KG1 (cell line): ENCODE measurements around the gene GIMAP4.
A peak's percentile ranks its signal among the peaks of the same experiment; 100 is the strongest.
"Not testable (repeated sequence)": the region's sequence is repeated elsewhere in the genome, so short reads cannot be mapped to it uniquely, and the experiment has no call there.

Source experiments
- DNase-seq: peaks from one replicate; lab custom pipeline; 2025; lab: John Stamatoyannopoulos, UW

GIMAP4 gene

GRCh38 chr7:150567169-150567568 is at the start of gene GIMAP4:
Gene GIMAP4, plus strand, starts transcription at chr7:150567390. Its CDS starts 2,512 bp downstream, at chr7:150569902.
- no peak for DNase-seq

DNA sequence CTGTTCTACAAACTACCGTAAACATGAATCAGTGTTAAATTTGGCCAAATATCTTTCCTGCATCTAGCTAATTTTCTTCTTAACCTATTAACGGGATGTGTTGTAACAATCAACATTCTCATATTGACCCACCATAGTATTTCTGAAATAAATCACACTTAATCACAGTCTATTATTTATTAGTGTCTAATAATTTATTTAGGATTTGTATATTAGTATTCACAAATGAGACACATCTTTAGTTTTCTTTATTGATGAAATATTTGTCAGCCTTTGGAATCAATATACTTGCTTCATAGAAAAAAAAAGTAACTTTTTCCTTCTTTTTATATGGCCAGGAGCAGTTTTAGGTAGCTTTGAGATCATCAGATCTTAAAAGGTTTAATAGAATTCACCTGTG is 47.9 kb upstream of the GIMAP4 start:
- DNase-seq = no peak

- DNase-seq = no peak
Observed at GRCh38 chr7:150520145-150520544, 47.0 kb upstream of the GIMAP4 start.

DNA sequence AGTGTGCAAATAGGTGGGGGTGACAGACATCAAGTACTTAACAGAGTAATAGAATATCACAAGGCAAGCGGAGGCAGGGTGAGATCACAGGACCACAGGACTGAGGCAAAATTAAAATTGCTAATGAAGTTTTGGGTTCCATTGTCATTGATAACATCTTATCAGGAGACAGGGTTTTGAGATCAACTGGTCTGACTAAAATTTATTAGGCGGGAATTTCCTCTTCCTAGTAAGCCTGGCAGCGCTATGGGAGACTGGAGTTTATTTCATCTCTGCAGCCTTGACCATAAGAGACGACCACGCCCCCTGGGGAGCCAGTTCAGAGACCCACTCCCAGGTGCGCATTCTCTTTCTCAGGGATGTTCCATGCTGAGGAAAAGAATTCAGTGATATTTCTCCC is 44.3 kb upstream of the GIMAP4 start:
- not testable (repeated sequence) for DNase-seq

- no peak for DNase-seq
Observed at GRCh38 chr7:150524018-150524417, 43.2 kb upstream of the GIMAP4 start.

DNA sequence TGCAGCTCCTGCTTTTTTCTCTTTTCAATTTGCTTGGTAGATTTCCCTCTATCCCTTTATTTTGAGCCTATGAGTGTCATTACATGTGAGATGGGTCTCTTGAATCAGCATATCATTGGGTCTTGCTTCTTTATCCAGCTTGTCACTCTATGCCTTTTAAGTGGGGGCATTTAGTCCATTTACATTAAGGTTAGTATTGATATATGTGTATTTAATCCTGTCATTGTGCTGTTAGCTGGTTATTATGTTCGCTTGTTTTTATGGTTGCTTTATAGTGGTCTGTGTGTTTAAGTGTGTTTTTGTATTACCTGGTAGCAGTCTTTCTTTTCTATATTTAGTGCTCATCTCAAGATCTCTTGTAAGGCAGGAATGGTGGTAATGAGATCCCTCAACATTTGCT is 35.5 kb upstream of the GIMAP4 start:
- no peak for DNase-seq

DNA sequence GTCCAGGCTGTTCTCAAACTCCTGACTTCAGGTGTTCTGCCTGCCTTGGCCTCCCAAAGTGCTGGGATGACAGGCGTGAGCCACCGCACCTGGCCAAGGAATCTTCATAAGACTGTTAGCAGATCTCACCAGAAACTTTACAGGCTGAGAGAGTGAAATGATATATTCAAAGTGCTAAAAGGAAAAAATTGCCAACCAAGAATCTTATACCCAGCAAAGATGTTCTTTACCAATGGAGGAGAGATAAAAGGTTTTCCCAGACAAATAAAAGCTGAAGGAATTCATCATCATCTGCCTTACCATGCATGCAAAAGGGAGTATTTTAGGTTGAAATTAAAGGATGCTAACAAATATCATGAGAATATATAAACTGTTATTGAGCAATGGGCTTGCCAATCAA is 28.9 kb upstream of the GIMAP4 start:
- no peak for DNase-seq

DNA sequence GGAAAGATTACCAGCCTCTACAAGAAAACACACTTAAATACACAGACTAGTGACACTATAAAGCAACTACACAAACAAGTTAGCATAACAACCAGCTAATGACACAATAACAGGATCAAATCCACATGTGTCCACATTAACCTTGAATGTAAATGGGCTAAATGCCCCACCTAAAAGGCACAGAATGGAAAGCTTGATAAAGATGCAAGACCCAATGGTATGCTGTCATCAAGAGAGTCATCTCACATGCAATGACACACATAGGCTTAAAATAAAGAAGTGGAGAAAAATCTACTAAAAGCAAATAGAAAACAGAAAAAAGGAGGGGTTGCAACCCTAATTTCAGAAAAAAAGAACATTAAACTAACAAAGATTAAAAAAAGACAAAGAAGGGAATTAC is 14.0 kb upstream of the GIMAP4 start:
- no peak for DNase-seq

GRCh38 chr7:150556521-150557138 is 10.6 kb upstream of the GIMAP4 start:
- DNase-seq = peak; percentile 1

DNA sequence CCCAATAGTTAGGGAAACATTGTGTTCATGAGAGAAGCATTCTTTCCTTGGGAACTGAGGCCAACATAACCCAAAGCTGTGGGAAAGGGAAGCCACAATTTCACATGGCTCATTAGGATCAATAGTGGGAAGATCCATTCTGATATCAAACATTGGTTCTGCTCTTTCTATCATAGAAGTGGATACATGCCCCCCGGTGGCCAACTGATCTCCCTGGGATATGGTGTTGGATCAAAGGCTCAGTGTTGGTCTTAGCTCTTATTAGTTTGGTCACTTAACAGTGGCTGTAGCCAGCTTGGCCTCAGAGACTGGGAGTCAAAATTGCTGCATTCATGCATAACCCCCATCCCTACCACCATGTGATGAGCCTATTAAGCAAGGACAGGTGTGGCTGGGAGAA is 6.7 kb upstream of the GIMAP4 start:
- DNase-seq = no peak

DNA sequence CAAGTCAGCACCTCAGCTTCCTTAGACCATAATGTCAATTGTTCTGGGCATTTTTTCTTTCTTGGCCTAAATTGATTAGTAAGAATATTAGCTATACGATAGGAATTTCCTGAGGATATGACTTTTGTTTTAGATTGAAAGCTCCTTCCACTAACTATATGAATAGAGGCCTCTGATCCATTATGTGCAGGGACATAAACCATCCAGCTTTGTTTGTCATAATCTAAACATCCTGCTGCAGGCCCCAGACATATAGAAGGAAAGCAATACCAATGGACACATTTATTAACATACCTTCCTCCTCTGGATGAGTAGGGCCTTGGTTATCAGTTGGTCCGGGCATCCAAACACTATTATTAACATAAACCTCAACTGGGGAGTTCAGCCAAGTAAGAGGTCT is 4.3 kb upstream of the GIMAP4 start:
- DNase-seq = no peak

GRCh38 chr7:150564006-150564405 is 3.2 kb upstream of the GIMAP4 start:
- no peak for DNase-seq

DNA sequence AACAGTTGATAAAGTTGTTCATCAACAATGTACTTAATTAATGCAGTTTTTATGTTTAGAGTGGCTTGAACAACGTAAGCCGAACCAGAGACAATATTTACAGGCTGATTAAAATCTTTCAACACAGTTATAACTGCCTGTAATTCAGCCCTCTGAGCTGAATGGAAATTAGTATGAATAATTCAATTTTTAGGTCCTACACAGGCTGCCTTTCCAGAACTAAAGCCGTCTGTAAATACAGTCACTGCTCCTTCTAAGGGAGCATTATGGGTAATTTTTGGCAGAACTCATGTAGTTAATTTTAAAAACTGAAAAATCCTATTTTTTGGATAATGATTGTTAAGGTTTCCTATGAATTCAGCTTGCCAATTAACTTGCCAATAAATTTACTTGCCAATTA is 2.6 kb upstream of the GIMAP4 start:
- no peak for DNase-seq

- DNase-seq = no peak
Observed at GRCh38 chr7:150565239-150565638, 2.0 kb upstream of the GIMAP4 start.

- no peak for DNase-seq
Observed at GRCh38 chr7:150566123-150566522, 1.1 kb upstream of the GIMAP4 start.

DNA sequence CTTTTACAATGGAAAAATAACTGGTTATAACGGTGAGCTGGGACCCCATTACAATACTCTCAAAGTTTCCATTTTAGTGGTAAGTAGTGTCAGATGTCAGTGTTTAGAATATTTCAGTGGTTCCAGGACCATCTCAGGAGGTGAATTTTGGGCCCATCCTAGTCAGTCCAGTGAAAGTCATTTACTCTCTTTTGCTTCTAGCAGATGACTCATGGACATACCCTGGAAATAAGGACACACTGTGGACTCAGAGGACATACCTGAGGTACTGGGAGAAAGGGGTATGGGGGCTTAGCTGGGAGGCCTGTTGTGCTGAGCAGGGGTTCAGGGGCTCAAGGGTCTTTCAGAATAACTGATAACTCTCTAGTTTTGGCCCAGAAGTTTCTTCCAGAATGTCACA is 618 bp upstream of the GIMAP4 start:
- no peak for DNase-seq

- no peak for DNase-seq
Observed at GRCh38 chr7:150567871-150568301, 696 bp downstream of the GIMAP4 start.

GRCh38 chr7:150568714-150569113 is 1.5 kb downstream of the GIMAP4 start:
- DNase-seq = no peak

GRCh38 chr7:150569245-150569955 is 2.2 kb downstream of the GIMAP4 start:
- DNase-seq = no peak

GRCh38 chr7:150570556-150571465 is 3.6 kb downstream of the GIMAP4 start:
- DNase-seq = no peak

DNA sequence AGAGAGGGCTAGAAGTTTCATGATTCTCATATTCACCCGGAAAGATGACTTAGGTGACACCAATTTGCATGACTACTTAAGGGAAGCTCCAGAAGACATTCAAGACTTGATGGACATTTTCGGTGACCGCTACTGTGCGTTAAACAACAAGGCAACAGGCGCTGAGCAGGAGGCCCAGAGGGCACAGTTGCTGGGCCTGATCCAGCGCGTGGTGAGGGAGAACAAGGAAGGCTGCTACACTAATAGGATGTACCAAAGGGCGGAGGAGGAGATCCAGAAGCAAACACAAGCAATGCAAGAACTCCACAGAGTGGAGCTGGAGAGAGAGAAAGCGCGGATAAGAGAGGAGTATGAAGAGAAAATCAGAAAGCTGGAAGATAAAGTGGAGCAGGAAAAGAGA is 5.3 kb downstream of the GIMAP4 start:
- no peak for DNase-seq

DNA sequence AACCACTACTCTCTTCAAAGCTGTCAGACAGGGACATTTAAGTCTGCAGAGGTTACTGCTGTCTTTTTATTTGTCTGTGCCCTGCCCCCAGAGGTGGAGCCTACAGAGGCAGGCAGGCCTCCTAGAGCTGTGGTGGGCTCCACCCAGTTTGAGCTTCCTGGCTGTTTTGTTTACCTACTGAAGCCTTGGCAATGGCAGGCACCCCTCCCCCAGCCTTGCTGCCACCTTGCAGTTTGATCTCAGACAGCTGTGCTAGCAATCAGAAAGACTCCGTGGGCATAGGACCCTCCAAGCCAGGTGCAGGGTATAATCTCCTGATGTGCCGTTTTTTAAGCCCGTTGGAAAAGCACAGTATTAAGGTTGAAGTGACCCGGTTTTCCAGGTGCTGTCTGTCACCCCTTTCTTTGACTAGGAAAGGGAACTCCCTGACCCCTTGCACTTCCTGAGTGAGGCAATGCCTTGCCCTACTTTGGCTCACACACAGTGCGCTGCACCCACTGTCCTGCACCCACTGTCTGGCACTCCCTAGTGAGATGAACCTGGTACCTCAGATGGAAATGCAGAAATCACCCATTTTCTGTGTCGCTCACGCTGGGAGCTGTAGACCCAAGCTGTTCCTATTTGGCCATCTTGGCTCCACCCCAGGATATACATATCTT is 12.9 kb downstream of the GIMAP4 start:
- not testable (repeated sequence) for DNase-seq
